Smooth muscle cell (in vitro differentiated cells): ENCODE measurements around the gene PPP1R27. TPM values are rescaled to one million over a fixed set of nuclear protein-coding genes. Genes with fewer than 3 reads are reported as not detected.

Experiments
- DNase-seq: peaks from one replicate; lab custom pipeline; 2025; ENCODE audit not compliant: unreplicated experiment; lab: John Stamatoyannopoulos, UW
- H2AFZ ChIP-seq: fragments of 200-600 bp; sonication (generic); 2 replicates; pipeline ENCODE4 v1.6.0; 2016; ENCODE audit warnings: antibody characterized with exemption, low read depth, mild to moderate bottlenecking
- H3F3A ChIP-seq: fragments of 200-600 bp; sonication (generic); 2 replicates; pipeline ENCODE4 v1.6.0; 2017; ENCODE audit warnings: antibody characterized with exemption, low read depth
- H3K27ac ChIP-seq: fragments of 200-600 bp; sonication (generic); 2 replicates; pipeline ENCODE4 v1.5.1; 2016; ENCODE audit warnings: low read depth, mild to moderate bottlenecking
- H3K27me3 ChIP-seq: fragments of 200-600 bp; sonication (generic); 2 replicates; pipeline ENCODE4 v1.6.1; 2016; ENCODE audit warnings: low read depth, mild to moderate bottlenecking
- H3K36me3 ChIP-seq: fragments of 200-600 bp; sonication (generic); 2 replicates; pipeline ENCODE4 v1.5.1; 2016; ENCODE audit warnings: low read depth
- H3K4me1 ChIP-seq: fragments of 200-600 bp; sonication (generic); 2 replicates; pipeline ENCODE4 v1.5.1; 2016; ENCODE audit warnings: low read depth
- H3K4me2 ChIP-seq: fragments of 200-600 bp; sonication (generic); 2 replicates; pipeline ENCODE4 v1.6.0; 2016; ENCODE audit warnings: mild to moderate bottlenecking
- H3K4me3 ChIP-seq: fragments of 200-600 bp; sonication (generic); 2 replicates; pipeline ENCODE4 v1.5.1; 2016; ENCODE audit warnings: mild to moderate bottlenecking
- H3K79me2 ChIP-seq: fragments of 200-600 bp; sonication (generic); 2 replicates; pipeline ENCODE4 v1.6.0; 2016; ENCODE audit warnings: low read depth, mild to moderate bottlenecking
- H3K9ac ChIP-seq: fragments of 200-600 bp; sonication (generic); 2 replicates; pipeline ENCODE4 v1.6.0; 2016; ENCODE audit warnings: low read depth
- H3K9me3 ChIP-seq: fragments of 200-600 bp; sonication (generic); replicated peaks from 2 replicates; pipeline ENCODE4 v1.5.1; 2016; ENCODE audit warnings: low read depth
- H4K20me1 ChIP-seq: fragments of 200-600 bp; sonication (generic); 2 replicates; pipeline ENCODE4 v1.6.0; 2016; ENCODE audit warnings: low read depth
- CTCF ChIP-seq: fragments of 200-600 bp; sonication (generic); IDR thresholded peaks from 2 replicates; pipeline ENCODE4 v1.5.1; 2017; ENCODE audit warnings: borderline replicate concordance, mild to moderate bottlenecking, antibody characterized with exemption; ENCODE audit not compliant: insufficient read depth, poor library complexity, severe bottlenecking
- WGBS: methylation state at CpG from one replicate; pipeline ENCODE4 v1.1.7; 2016; ENCODE audit warnings: low lambda C conversion rate; 5-methylcytosine and 5-hydroxymethylcytosine counted together
- polyA plus RNA-seq: library from polyadenylated mRNA; unstranded; fragments of >200 nt; fragmentation: Nextera tagmentation; extraction: Ambion mirVana; gene quantifications from 2 replicates; pipeline ENCODE4 v1.2.1, GENCODE V29; 2016
- total RNA-seq: library from RNA; depleted of rRNA; stranded (reverse); fragments of >200 nt; gene quantifications from 2 replicates; pipeline ENCODE4 v1.2.3, GENCODE V29; 2014

Gene PPP1R27, protein sequence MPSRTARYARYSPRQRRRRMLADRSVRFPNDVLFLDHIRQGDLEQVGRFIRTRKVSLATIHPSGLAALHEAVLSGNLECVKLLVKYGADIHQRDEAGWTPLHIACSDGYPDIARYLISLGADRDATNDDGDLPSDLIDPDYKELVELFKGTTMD
- total RNA-seq (0.58 and 3.1 TPM in 2 replicates), polyA plus RNA-seq (0.79 and 1.6 TPM in 2 replicates)

DNA sequence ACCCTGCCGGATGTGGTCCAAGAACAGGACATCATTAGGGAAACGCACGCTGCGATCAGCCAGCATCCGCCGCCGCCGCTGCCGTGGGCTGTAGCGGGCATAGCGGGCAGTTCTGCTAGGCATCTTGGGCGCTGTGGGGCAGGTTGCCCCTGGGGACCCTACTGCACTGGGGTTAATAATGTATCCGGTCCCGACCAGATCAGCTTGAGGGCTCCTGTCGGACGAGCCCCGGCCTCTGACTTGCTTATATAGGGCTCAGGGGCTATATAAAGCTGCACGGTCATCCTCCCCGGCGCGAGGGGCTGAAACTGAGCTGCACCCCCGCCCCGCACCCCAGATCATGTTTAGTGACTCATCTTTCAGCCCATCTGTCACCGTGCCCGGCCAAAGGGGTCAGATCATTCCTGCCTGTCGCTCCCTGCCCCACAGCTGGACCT, at the start of gene PPP1R27:
PPP1R27 (minus strand) TSS at position 220 of the 437 bp plus-strand sequence; CDS start at position 123, 97 bp downstream.
- Histone ChIP-seq H2AFZ (no peak within 1 kb of the TSS), H3K4me2 (peak within 1 kb of the TSS; percentile 82), H3K79me2 (peaks cover 29% of the 10 kb centered on the region), H3K4me1 (peaks cover 17% of the 10 kb centered on the region), H3K9ac (peak within 1 kb of the TSS; percentile 89), H3K27ac (peak within 1 kb of the TSS; percentile 86), H3K4me3 (peak within 1 kb of the TSS; percentile 55), H3F3A (peaks cover 12% of the 10 kb centered on the region), H3K9me3 (no peaks in the 10 kb centered on the region), H3K27me3 (no peaks in the 10 kb centered on the region), H4K20me1 (peaks cover 28% of the 10 kb centered on the region), H3K36me3 (no peaks in the 10 kb centered on the region)
- no peak for TF ChIP-seq CTCF
- DNase-seq: no peak
- 97% methylated on average over 26 of the region's 26 CpGs for WGBS

DNA sequence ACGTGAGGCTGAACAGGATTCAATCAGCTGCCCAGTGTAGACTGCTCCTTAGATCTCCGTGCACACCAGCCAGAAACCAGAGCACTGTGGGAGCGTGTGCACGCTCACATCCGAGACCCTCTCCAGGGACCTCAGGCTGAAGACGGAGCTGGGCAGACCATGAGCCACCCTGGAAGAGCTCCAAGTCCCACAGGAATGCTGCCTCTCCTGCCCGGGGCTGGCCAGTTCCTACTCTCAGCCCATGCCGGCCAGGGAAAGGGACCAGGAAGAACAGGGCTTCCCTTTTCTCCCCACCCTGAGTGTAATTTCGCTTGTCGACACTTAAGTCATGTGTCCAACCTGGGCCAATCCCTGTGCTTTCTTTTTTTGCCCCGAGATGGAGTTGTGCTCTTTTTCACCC, 49.7 kb upstream of the PPP1R27 start:
- no peak for TF ChIP-seq CTCF
- no peaks in the 10 kb centered on the region for H3K9me3 ChIP-seq
- H3K9ac ChIP-seq: no peak overlapping the region
- WGBS: 94% methylated on average over 11 of the region's 11 CpGs
- H3K27me3 ChIP-seq: no peaks in the 10 kb centered on the region
- peaks cover 31% of the 10 kb centered on the region for H4K20me1 ChIP-seq
- H3F3A ChIP-seq: peaks cover 2% of the 10 kb centered on the region
- no peaks in the 10 kb centered on the region for H3K4me1 ChIP-seq
- no peak overlapping the region for H3K4me2 ChIP-seq
- H2AFZ ChIP-seq: no peak overlapping the region
- H3K36me3 ChIP-seq: no peaks in the 10 kb centered on the region
- H3K27ac ChIP-seq: no peak overlapping the region
- no peak for DNase-seq
- peaks cover 22% of the 10 kb centered on the region for H3K79me2 ChIP-seq
- no peak overlapping the region for H3K4me3 ChIP-seq

- Histone ChIP-seq H3K9me3 (no peaks in the 10 kb centered on the region), H3K4me3 (no peak overlapping the region), H3F3A (peaks cover 6% of the 10 kb centered on the region), H3K4me2 (no peak overlapping the region), H3K27me3 (no peaks in the 10 kb centered on the region), H3K9ac (no peak overlapping the region), H4K20me1 (no peaks in the 10 kb centered on the region), H2AFZ (no peak overlapping the region), H3K79me2 (peaks cover 5% of the 10 kb centered on the region), H3K4me1 (no peaks in the 10 kb centered on the region), H3K27ac (no peak overlapping the region), H3K36me3 (no peaks in the 10 kb centered on the region)
- DNase-seq: no peak
- 94% methylated on average over 5 of the region's 5 CpGs for WGBS
- TF ChIP-seq CTCF: no peak
These were observed 44.3 kb upstream of the PPP1R27 start for GRCh38 chr17:81879121-81879520.

- H3K79me2 ChIP-seq: peaks cover 5% of the 10 kb centered on the region
- H3K4me3 ChIP-seq: no peak overlapping the region
- 100% methylated on average over 3 of the region's 3 CpGs for WGBS
- no peaks in the 10 kb centered on the region for H3K4me1 ChIP-seq
- no peak overlapping the region for H3K9ac ChIP-seq
- DNase-seq: no peak
- no peaks in the 10 kb centered on the region for H3K27me3 ChIP-seq
- no peaks in the 10 kb centered on the region for H3K36me3 ChIP-seq
- no peak overlapping the region for H3K27ac ChIP-seq
- H4K20me1 ChIP-seq: no peaks in the 10 kb centered on the region
- TF ChIP-seq CTCF: no peak
- H3K9me3 ChIP-seq: no peaks in the 10 kb centered on the region
- H3K4me2 ChIP-seq: no peak overlapping the region
- no peak overlapping the region for H2AFZ ChIP-seq
- H3F3A ChIP-seq: peaks cover 6% of the 10 kb centered on the region
These were observed 43.4 kb upstream of the PPP1R27 start for GRCh38 chr17:81878294-81878693.
